BLaER1 treated with 17β-estradiol and CSF1 and Interleukin-3, amounts not matched to agents 10 nM and 100 nM (cell line): ENCODE results near the gene PLA2G6.
"Not testable (repeated sequence)": the region's sequence is repeated elsewhere in the genome, so short reads cannot be mapped to it uniquely, and the experiment has no call there.

ENCODE experiments used
- H3K27ac ChIP-seq, 11 experiments: shearing (Covaris generic); formaldehyde crosslinking; 2 replicates each; pipeline ENCODE4 v1.8.1; 2022
- H3K27me3 ChIP-seq, 11 experiments: shearing (Covaris generic); formaldehyde crosslinking; 2 replicates each; pipeline ENCODE4 v1.8.1; 2022
- H3K36me3 ChIP-seq, 11 experiments: shearing (Covaris generic); formaldehyde crosslinking; 2 replicates each; pipeline ENCODE4 v1.8.1; 2022
- H3K4me1 ChIP-seq, 10 experiments: shearing (Covaris generic); formaldehyde crosslinking; 2 replicates each; pipeline ENCODE4 v1.8.1; 2022
- H3K4me2 ChIP-seq, 11 experiments: shearing (Covaris generic); formaldehyde crosslinking; 2 replicates each; pipeline ENCODE4 v1.8.1; 2022
- H3K4me3 ChIP-seq, 10 experiments: shearing (Covaris generic); formaldehyde crosslinking; 2 replicates each; pipeline ENCODE4 v1.8.1; 2022
- H3K9ac ChIP-seq, 11 experiments: shearing (Covaris generic); formaldehyde crosslinking; 2 replicates each; pipeline ENCODE4 v1.8.1; 2022
- H3K9me3 ChIP-seq, 11 experiments: shearing (Covaris generic); formaldehyde crosslinking; replicated peaks in 1 of 11; 2 replicates each; pipeline ENCODE4 v1.8.1; 2022
- H4K20me1 ChIP-seq, 11 experiments: shearing (Covaris generic); formaldehyde crosslinking; 2 replicates each; pipeline ENCODE4 v1.8.1; 2022
- Cebpa-rat ChIP-seq, 11 experiments: shearing (Covaris generic); IDR thresholded peaks; 2 replicates each; pipeline ENCODE4 v1.8.1; 2022

Gene PLA2G6

GRCh38 chr22:38124236-38124974 lies 57.2 kb downstream of the PLA2G6 start:
- Histone ChIP-seq H3K36me3 (peaks cover 0 to 10% (median 5%) of the 10 kb centered on the region in 11 experiments; a peak in 7 of 22 replicates), H3K9me3 (no peaks in the 10 kb centered on the region), H3K9ac (peak overlapping the region in 2 of 11 experiments; percentile 13 to 38; a peak in 1 of 22 replicates), H4K20me1 (peaks cover 0 to 34% (median 0%) of the 10 kb centered on the region in 11 experiments; a peak in 5 of 22 replicates), H3K4me1 (peaks cover 44 to 96% (median 90%) of the 10 kb centered on the region in 10 experiments), H3K27ac (peak overlapping the region in 3 of 11 experiments; percentile 20 to 27 (median 23); a peak in 4 of 22 replicates), H3K4me2 (peak overlapping the region; percentile 37 to 96 (median 89)), H3K4me3 (no peak overlapping the region; a peak in 1 of 20 replicates), H3K27me3 (peaks cover 0 to 47% (median 0%) of the 10 kb centered on the region in 11 experiments; a peak in 5 of 22 replicates)
- TF ChIP-seq Cebpa-rat (IDR thresholded peaks at IDR 0.05) = no peak

GRCh38 chr22:38122616-38123015 lies 59.0 kb downstream of the PLA2G6 start:
- Histone ChIP-seq H3K36me3 (peaks cover 0 to 5% (median 0%) of the 10 kb centered on the region in 11 experiments; a peak in 3 of 22 replicates), H3K27me3 (peaks cover 0 to 40% (median 0%) of the 10 kb centered on the region in 11 experiments; a peak in 5 of 22 replicates), H4K20me1 (peaks cover 0 to 34% (median 0%) of the 10 kb centered on the region in 11 experiments; a peak in 5 of 22 replicates), H3K9me3 (no peaks in the 10 kb centered on the region), H3K4me3 (no peak overlapping the region), H3K4me2 (peak overlapping the region in 9 of 11 experiments; percentile 31 to 96 (median 91); a peak in 17 of 22 replicates), H3K9ac (no peak overlapping the region), H3K27ac (no peak overlapping the region), H3K4me1 (peaks cover 38 to 80% (median 78%) of the 10 kb centered on the region in 10 experiments)
- TF ChIP-seq Cebpa-rat (IDR thresholded peaks at IDR 0.05) = no peak

GRCh38 chr22:38120359-38121110 lies 61.1 kb downstream of the PLA2G6 start:
- Histone ChIP-seq H3K4me1 (peaks cover 18 to 59% (median 57%) of the 10 kb centered on the region in 10 experiments), H3K4me2 (peak overlapping the region in 10 of 11 experiments; percentile 5 to 96 (median 90); a peak in 20 of 22 replicates), H3K9me3 (no peaks in the 10 kb centered on the region), H3K9ac (peak overlapping the region in 2 of 11 experiments; percentile 16 to 25; a peak in 1 of 22 replicates), H3K27ac (no peak overlapping the region), H3K27me3 (peaks cover 0 to 19% (median 0%) of the 10 kb centered on the region in 11 experiments; a peak in 3 of 22 replicates), H4K20me1 (peaks cover 0 to 23% (median 0%) of the 10 kb centered on the region in 11 experiments; a peak in 4 of 22 replicates), H3K4me3 (no peak overlapping the region), H3K36me3 (peaks cover 0 to 10% (median 0%) of the 10 kb centered on the region in 11 experiments; a peak in 4 of 22 replicates)
- no peak for TF ChIP-seq Cebpa-rat (IDR thresholded peaks at IDR 0.05)

- peaks cover 0 to 13% (median 0%) of the 10 kb centered on the region in 11 experiments; a peak in 2 of 22 replicates for H4K20me1 ChIP-seq
- H3K9ac ChIP-seq, H3K27me3 ChIP-seq, H3K9me3 ChIP-seq, H3K4me2 ChIP-seq, H3K27ac ChIP-seq, H3K4me3 ChIP-seq: not testable (repeated sequence)
- peaks cover 12 to 58% (median 54%) of the 10 kb centered on the region in 10 experiments; a peak in 19 of 20 replicates for H3K4me1 ChIP-seq
- peaks cover 0 to 16% (median 0%) of the 10 kb centered on the region in 11 experiments; a peak in 4 of 22 replicates for H3K36me3 ChIP-seq
These were observed 62.9 kb downstream of the PLA2G6 start for GRCh38 chr22:38118747-38119146.

GRCh38 chr22:38118182-38118581 lies 63.4 kb downstream of the PLA2G6 start:
- peaks cover 12 to 58% (median 52%) of the 10 kb centered on the region in 10 experiments; a peak in 19 of 20 replicates for H3K4me1 ChIP-seq
- no peak for TF ChIP-seq Cebpa-rat (IDR thresholded peaks at IDR 0.05)
- no peak overlapping the region for H3K27ac ChIP-seq
- H3K36me3 ChIP-seq = peaks cover 0 to 17% (median 0%) of the 10 kb centered on the region in 11 experiments; a peak in 4 of 22 replicates
- no peaks in the 10 kb centered on the region for H3K9me3 ChIP-seq
- peaks cover 0 to 9% (median 0%) of the 10 kb centered on the region in 11 experiments; a peak in 2 of 22 replicates for H4K20me1 ChIP-seq
- H3K9ac ChIP-seq = no peak overlapping the region
- no peak overlapping the region for H3K4me3 ChIP-seq
- H3K4me2 ChIP-seq = no peak overlapping the region
- 0 out of 22 replicates have a peak, but pooled peaks cover 0 to 4% (median 0%) of the 10 kb centered on the region in 11 experiments for H3K27me3 ChIP-seq

- H3K9me3 ChIP-seq, H3K4me3 ChIP-seq, H3K27me3 ChIP-seq, H3K27ac ChIP-seq, H3K4me2 ChIP-seq, H4K20me1 ChIP-seq, H3K9ac ChIP-seq: not testable (repeated sequence)
- Histone ChIP-seq H3K36me3 (peaks cover 0 to 18% (median 0%) of the 10 kb centered on the region in 11 experiments; a peak in 4 of 22 replicates), H3K4me1 (peaks cover 12 to 53% (median 46%) of the 10 kb centered on the region in 10 experiments; a peak in 19 of 20 replicates)
These were observed 64.1 kb downstream of the PLA2G6 start for GRCh38 chr22:38117556-38117955.

GRCh38 chr22:38115423-38116205 lies 66.0 kb downstream of the PLA2G6 start:
- Histone ChIP-seq H3K27ac (no peak overlapping the region), H3K9me3 (no peaks in the 10 kb centered on the region), H3K4me3 (no peak overlapping the region), H3K4me1 (peaks cover 4 to 34% (median 27%) of the 10 kb centered on the region in 10 experiments; a peak in 19 of 20 replicates), H3K36me3 (peaks cover 0 to 31% (median 0%) of the 10 kb centered on the region in 11 experiments; a peak in 5 of 22 replicates), H3K9ac (no peak overlapping the region), H3K27me3 (no peaks in the 10 kb centered on the region), H3K4me2 (peak overlapping the region in 3 of 11 experiments; percentile 37 to 58 (median 52); a peak in 2 of 22 replicates), H4K20me1 (peaks cover 0 to 4% (median 0%) of the 10 kb centered on the region in 11 experiments; a peak in 2 of 22 replicates)
- no peak for TF ChIP-seq Cebpa-rat (IDR thresholded peaks at IDR 0.05)
